GM12801 (cell line): ENCODE data around the gene PCLAF.

Source experiments
- TF ChIP-seq, protein P1 (sequence below): IDR thresholded peaks from one replicate; pipeline ENCODE4 v1.5.1; 2011; ENCODE audit warnings: control low read depth; ENCODE audit not compliant: insufficient read length; ENCODE audit errors: extremely low read depth

The PCLAF gene, protein sequence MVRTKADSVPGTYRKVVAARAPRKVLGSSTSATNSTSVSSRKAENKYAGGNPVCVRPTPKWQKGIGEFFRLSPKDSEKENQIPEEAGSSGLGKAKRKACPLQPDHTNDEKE

DNA sequence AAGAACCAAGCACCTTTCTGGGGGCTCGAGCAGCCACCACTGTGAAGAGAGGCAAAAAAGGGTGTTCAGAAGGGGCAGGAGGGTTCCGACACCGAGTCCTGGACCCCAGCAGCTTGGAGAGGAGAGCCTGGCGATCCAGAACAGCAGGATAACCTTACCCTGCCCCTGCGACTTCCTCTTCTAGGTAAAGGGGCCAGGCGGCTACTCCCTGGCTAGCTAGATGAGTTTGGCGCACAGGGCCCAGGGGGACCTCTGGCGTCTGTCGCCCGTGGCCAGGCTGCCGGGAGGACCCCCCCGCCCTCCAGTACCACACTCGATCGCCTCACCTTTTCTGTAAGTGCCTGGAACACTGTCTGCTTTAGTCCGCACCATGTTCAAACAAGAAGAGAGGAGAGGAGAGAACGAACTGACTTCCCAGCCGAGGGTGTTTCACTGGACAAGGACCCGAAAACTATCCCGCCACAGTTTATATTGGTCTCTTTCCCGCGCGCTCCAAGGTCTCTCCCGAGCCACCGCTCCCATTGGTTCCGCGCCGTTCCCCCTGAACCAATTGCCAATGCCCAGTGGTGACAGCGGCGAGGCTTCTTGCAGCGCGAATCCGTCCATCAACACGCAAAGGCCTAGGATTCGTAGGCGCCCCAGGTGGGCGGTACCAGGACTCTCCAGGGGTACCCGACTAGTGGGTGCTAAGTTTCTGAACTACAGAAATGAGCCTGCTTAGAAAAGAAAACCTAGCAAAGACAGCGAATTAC is at the start of gene PCLAF:
Gene PCLAF (minus strand): TSS at position 442 of the 752 bp plus-strand sequence. CDS start 70 bp downstream, at position 372.
- TF ChIP-seq, protein P1, sequence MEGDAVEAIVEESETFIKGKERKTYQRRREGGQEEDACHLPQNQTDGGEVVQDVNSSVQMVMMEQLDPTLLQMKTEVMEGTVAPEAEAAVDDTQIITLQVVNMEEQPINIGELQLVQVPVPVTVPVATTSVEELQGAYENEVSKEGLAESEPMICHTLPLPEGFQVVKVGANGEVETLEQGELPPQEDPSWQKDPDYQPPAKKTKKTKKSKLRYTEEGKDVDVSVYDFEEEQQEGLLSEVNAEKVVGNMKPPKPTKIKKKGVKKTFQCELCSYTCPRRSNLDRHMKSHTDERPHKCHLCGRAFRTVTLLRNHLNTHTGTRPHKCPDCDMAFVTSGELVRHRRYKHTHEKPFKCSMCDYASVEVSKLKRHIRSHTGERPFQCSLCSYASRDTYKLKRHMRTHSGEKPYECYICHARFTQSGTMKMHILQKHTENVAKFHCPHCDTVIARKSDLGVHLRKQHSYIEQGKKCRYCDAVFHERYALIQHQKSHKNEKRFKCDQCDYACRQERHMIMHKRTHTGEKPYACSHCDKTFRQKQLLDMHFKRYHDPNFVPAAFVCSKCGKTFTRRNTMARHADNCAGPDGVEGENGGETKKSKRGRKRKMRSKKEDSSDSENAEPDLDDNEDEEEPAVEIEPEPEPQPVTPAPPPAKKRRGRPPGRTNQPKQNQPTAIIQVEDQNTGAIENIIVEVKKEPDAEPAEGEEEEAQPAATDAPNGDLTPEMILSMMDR, result no peak

DNA sequence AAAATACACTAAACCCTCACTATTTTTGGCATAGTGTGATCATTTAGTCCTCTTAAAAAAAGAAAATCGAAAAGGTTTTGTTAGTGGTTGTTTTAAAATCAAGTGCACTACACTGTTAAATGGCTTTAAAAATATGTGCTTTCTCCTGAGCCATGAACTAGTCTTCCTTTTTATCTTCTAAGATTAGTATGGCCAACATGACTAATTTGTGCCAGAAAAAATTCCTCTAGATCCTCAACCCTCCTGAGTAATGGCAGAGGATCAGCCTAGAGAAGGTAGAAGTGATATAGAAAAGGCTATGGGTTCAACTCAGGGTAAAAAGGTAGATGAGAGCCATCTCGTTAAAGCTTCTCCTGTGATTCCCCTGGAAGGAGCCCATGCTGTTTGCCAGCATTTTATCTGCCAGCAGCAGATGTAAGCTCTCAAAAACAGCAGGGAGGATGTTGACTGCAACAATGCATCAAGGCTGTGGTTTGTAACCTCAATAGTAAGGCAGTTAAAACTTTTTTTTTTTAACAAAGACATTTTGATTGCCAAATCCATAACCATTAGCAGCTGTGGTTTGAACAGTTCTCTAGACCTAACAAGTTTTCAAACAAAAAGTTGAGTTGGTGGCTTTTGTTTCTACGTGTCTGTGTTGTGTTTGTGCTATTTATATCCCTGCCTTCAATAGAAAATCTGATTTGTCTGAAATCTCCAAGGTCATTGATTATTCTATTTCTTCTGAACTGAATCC is 48.9 kb upstream of the PCLAF start:
- TF ChIP-seq, protein P1, result no peak

GRCh38 chr15:64429448-64429847 is 48.2 kb upstream of the PCLAF start:
- TF ChIP-seq, protein P1, result no peak

DNA sequence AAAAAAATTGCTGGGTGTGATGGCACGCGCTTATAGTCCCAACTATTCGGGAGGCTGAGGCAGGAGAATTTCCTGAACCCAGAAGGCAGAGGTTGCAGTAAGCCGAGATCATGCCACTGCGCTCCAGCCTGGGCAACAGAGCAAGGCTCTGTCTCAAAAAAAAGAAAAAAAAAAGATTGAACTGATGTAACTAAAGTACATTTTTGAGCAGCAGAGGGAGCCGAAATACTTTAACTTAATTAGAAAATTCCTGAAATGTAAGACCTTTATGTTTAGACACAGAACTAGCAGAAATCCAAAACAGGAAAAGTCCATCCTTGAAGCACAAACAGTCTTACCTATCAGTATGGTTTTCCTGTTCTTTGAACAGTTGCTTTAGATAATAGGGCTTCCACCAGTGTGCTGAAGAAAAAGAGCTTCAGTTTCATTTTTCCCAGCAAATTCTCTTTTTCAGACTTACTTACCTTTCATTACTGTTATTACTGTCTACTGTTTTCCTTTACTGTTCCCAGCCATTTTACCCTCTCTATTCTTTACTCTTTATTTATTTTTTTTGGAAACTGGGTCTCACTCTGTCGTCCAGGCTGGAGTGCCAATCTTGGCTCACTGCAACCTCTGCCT is 45.7 kb upstream of the PCLAF start:
- TF ChIP-seq, protein P1, result no peak

GRCh38 chr15:64425221-64425620 is 44.0 kb upstream of the PCLAF start:
- TF ChIP-seq, protein P1, result no peak

DNA sequence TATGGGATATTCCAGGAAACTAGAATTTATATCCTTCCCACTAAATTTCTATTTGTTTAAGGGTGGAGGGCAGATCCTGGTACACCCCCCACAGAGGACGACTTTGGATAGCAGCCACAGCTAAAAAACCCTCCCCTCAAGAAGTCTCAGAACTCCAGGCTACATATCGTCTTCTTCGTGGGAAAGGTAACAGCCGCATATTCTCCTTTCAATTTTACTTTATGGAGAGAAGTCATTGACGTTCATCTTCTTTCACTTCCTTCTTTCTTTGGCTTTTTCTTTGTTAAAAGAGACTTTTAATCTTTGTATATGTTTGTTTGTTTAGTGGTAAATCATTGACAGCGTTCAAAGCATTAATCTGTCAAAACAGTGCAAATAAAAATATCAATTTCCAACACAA is 42.7 kb upstream of the PCLAF start:
- TF ChIP-seq, protein P1, result no peak

GRCh38 chr15:64422697-64423096 is 41.5 kb upstream of the PCLAF start:
- TF ChIP-seq, protein P1, result no peak
